ENCODE measurements around the gene ALG14. TPM values are rescaled to one million over a fixed set of nuclear protein-coding genes. Genes with fewer than 3 reads are reported as not detected.

ALG14 gene
- total RNA-seq, result 3.4 TPM
- long read RNA-seq, full-length matches to known transcripts, result 5 of 9 reads
- long read RNA-seq, partial matches to known transcripts, result 0 of 9 reads
- long read RNA-seq, other reads (novel, unspliced or antisense), result 4 of 9 reads

GRCh38 chr1:95072532-95073419, at the start of gene ALG14:
TSS of gene ALG14 (minus strand) at chr1:95072951. CDS start at chr1:95072898, 53 bp downstream.
- Histone ChIP-seq H3K9me3 (no peaks in the 10 kb centered on the region), H3K4me3 (peak within 1 kb of the TSS; percentile 71), H3K4me1 (peaks cover 8% of the 10 kb centered on the region), H3K36me3 (no peaks in the 10 kb centered on the region), H3K27ac (peak within 1 kb of the TSS; percentile 89), H3K27me3 (no peaks in the 10 kb centered on the region)
- no peak for TF ChIP-seq CTCF (IDR thresholded peaks at IDR 0.05)
- DNase-seq, result peak; percentile 96
- peak; percentile 98 for ATAC-seq
- intact Hi-C loops (cut with DNase I), result no loop called here

- H3K27me3 ChIP-seq, result peaks cover 4% of the 10 kb centered on the region
- intact Hi-C loops (cut with DNase I), result no loop called here
- no peaks in the 10 kb centered on the region for H3K9me3 ChIP-seq
- H3K4me3 ChIP-seq, result no peak overlapping the region
- no peaks in the 10 kb centered on the region for H3K36me3 ChIP-seq
- H3K4me1 ChIP-seq, result peaks cover 7% of the 10 kb centered on the region
- ATAC-seq, result no peak
- H3K27ac ChIP-seq, result no peak overlapping the region
- TF ChIP-seq CTCF (IDR thresholded peaks at IDR 0.05), result no peak
- no peak for DNase-seq
These were observed 49.5 kb upstream of the ALG14 start for GRCh38 chr1:95122151-95122697.

- ATAC-seq (no peak), DNase-seq (no peak)
- Histone ChIP-seq H3K36me3 (no peaks in the 10 kb centered on the region), H3K27me3 (peaks cover 4% of the 10 kb centered on the region), H3K4me1 (peaks cover 7% of the 10 kb centered on the region), H3K4me3 (no peak overlapping the region), H3K27ac (no peak overlapping the region), H3K9me3 (no peaks in the 10 kb centered on the region)
- intact Hi-C loops (cut with DNase I), result no loop called here
- no peak for TF ChIP-seq CTCF (IDR thresholded peaks at IDR 0.05)
These were observed 46.5 kb upstream of the ALG14 start for GRCh38 chr1:95119273-95119672.

- ATAC-seq, result no peak
- intact Hi-C loops (cut with DNase I), result no loop called here
- H3K4me1 ChIP-seq, result peaks cover 7% of the 10 kb centered on the region
- no peak for DNase-seq
- no peaks in the 10 kb centered on the region for H3K9me3 ChIP-seq
- H3K4me3 ChIP-seq, result peak overlapping the region; percentile 63
- no peak for TF ChIP-seq CTCF (IDR thresholded peaks at IDR 0.05)
- H3K36me3 ChIP-seq, result no peaks in the 10 kb centered on the region
- H3K27me3 ChIP-seq, result peaks cover 4% of the 10 kb centered on the region
- H3K27ac ChIP-seq, result no peak overlapping the region
These were observed 46.0 kb upstream of the ALG14 start for GRCh38 chr1:95118710-95119109.

DNA sequence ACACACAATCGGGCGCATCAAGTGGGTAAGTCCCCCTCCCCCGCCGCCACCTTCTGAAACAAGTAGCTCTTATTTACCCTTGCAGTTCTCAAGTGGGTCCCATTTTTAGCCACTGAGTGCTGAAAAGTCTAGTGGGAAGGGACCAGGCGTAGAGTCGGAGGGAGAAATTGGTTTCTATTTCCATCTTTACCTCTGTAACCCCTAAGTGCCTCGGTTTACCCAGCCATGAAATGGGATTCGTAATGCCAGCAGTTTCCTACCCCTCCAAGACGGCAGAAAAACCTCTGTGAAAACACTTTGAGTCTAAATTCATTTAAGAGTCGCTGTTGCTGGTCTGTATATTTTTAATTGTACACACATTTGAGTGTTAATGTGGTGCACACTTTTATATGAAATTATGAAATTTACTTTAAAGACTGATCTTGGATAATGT, 45.3 kb upstream of the ALG14 start:
- peak; percentile 83 for DNase-seq
- TF ChIP-seq CTCF (IDR thresholded peaks at IDR 0.05), result no peak
- peaks cover 7% of the 10 kb centered on the region for H3K4me1 ChIP-seq
- H3K27me3 ChIP-seq, result peaks cover 4% of the 10 kb centered on the region
- no peaks in the 10 kb centered on the region for H3K9me3 ChIP-seq
- intact Hi-C loops (cut with DNase I), result no loop called here
- no peaks in the 10 kb centered on the region for H3K36me3 ChIP-seq
- H3K4me3 ChIP-seq, result peak overlapping the region; percentile 63
- H3K27ac ChIP-seq, result no peak overlapping the region
- ATAC-seq, result peak; percentile 44

Data from upper lobe of right lung (tissue), 1 donor.